ENCODE measurements around the gene GJB4. TPM values are rescaled to one million over a fixed set of nuclear protein-coding genes. Genes with fewer than 3 reads are reported as not detected.
"Not testable (repeated sequence)": the region's sequence is repeated elsewhere in the genome, so short reads cannot be mapped to it uniquely, and the experiment has no call there.

GJB4 gene
- total RNA-seq, 2 experiments from 2014 or later: not detected

- intact Hi-C loops (cut with micrococcal nuclease): loop anchor here (5.0 kb wide), 1 partner anchor 761 kb away; the partner anchor contains the start of genes KIAA0319L and NCDN
- CTCF ChIA-PET: interaction anchor here (1.9 kb wide), 1 partner anchor 57 kb away, joined by 6 read pairs; no protein-coding TSS in a partner anchor
- peaks cover 13% of the 10 kb centered on the region for H3K27me3 Mint-ChIP-seq (ENCODE audit: low read depth)
- peaks cover 5% of the 10 kb centered on the region for H3K36me3 Mint-ChIP-seq (ENCODE audit: low read depth)
- peaks cover 42% of the 10 kb centered on the region for H3K4me1 Mint-ChIP-seq (ENCODE audit: low read depth)
- H3K9me3 Mint-ChIP-seq: no peaks in the 10 kb centered on the region
- no peak overlapping the region for H3K27ac Mint-ChIP-seq
- no peak overlapping the region for H3K4me3 Mint-ChIP-seq
- no peak for DNase-seq
Measured at GRCh38 chr1:34795916-34796315, 36.4 kb downstream of the GJB4 start.

DNA sequence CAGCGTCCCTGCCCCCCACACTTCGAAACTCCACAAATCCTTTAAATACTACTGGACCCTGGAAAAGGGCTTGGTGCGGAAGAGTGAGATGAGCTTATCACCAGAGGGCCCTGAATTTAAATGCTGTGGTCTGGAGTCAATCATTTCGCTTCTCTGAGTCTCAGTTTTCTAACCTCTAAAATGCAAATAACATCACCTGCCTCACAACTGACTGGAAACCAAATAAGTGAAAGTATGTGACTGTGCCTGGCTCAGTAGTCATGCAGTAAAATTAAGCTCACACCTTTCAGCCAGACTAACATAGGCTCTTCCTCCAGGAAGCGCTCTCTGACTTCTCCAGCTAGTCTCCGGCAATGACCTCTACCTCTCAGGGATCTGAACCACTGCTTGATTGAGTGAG lies 37.5 kb downstream of the GJB4 start:
- CTCF ChIA-PET: interaction anchor here (0.8 to 1.9 kb wide), 3 partner anchors 9 to 57 kb away, joined by 3 to 6 read pairs (median 3); no protein-coding TSS in a partner anchor
- no peaks in the 10 kb centered on the region for H3K9me3 Mint-ChIP-seq
- H3K36me3 Mint-ChIP-seq (ENCODE audit: low read depth): peaks cover 5% of the 10 kb centered on the region
- peak overlapping the region; percentile 77 for H3K27ac Mint-ChIP-seq
- intact Hi-C loops (cut with micrococcal nuclease): loop anchor here (5.0 kb wide), 1 partner anchor 760 kb away; the partner anchor contains the start of genes KIAA0319L and NCDN
- H3K27me3 Mint-ChIP-seq (ENCODE audit: low read depth): peaks cover 6% of the 10 kb centered on the region
- H3K4me3 Mint-ChIP-seq: no peak overlapping the region
- DNase-seq: peak; percentile 36
- H3K4me1 Mint-ChIP-seq (ENCODE audit: low read depth): peaks cover 43% of the 10 kb centered on the region

DNA sequence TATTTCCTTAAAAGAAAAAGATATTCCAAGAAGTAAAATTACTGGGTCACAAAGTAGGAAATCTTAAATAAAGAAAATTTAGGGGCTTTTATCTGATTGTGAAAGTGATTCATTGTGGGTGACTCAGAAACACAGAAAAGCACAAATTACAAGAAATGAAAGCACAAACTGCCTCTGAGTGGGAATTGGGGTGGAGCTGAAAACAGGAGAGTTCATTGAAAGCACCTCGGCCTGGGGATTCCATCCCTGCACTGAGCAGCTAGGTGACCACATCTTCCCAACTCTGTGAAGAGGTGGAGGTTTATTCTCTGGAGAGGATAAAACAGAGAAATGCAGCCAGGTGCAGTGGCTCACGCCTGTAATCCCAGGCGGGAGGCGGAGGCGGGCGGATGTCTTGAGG lies 40.7 kb downstream of the GJB4 start:
- no peaks in the 10 kb centered on the region for H3K9me3 Mint-ChIP-seq
- H3K27me3 Mint-ChIP-seq (ENCODE audit: low read depth): no peaks in the 10 kb centered on the region
- no peak overlapping the region for H3K4me3 Mint-ChIP-seq
- CTCF ChIA-PET: no interaction called here
- intact Hi-C loops (cut with micrococcal nuclease): loop anchor here (1.0 to 2.0 kb wide), 2 partner anchors 52 to 231 kb away; partner anchors contain the start of gene ZMYM6
- H3K36me3 Mint-ChIP-seq (ENCODE audit: low read depth): peaks cover 3% of the 10 kb centered on the region
- DNase-seq: peak; percentile 69
- H3K27ac Mint-ChIP-seq: peak overlapping the region; percentile 71
- peaks cover 39% of the 10 kb centered on the region for H3K4me1 Mint-ChIP-seq (ENCODE audit: low read depth)

DNA sequence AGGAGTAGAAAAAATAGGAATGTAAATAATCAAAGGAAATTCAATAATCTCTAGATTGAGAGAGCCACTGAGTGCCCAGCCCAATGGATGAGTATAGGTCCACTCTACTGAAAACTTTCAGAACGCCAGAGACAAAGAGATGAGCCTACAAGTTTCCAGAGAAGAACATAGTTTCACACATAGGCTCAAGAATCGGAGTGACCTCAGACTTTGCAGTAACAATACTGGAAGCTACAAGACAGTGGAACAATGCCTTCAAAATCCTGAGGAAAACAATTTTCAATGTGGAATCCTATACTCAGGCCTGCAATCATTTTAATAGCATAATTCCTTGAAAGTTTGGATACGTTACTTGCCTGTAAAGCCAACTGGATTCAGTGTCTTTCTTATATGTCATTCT lies 44.2 kb downstream of the GJB4 start:
- no peak for DNase-seq
- H3K27me3 Mint-ChIP-seq (ENCODE audit: low read depth): no peaks in the 10 kb centered on the region
- peaks cover 2% of the 10 kb centered on the region for H3K36me3 Mint-ChIP-seq (ENCODE audit: low read depth)
- CTCF ChIA-PET: interaction anchor here (1.0 to 1.5 kb wide), 2 partner anchors 17 to 49 kb away, joined by 3 read pairs; no protein-coding TSS in a partner anchor
- no peaks in the 10 kb centered on the region for H3K9me3 Mint-ChIP-seq
- H3K4me3 Mint-ChIP-seq: no peak overlapping the region
- H3K4me1 Mint-ChIP-seq (ENCODE audit: low read depth): peaks cover 16% of the 10 kb centered on the region
- intact Hi-C loops (cut with micrococcal nuclease): no loop called here
- no peak overlapping the region for H3K27ac Mint-ChIP-seq

GRCh38 chr1:34806396-34806795 lies 46.9 kb downstream of the GJB4 start:
- Mint-ChIP-seq H3K4me1 (ENCODE audit: low read depth) (no peaks in the 10 kb centered on the region), H3K36me3 (ENCODE audit: low read depth) (peaks cover 3% of the 10 kb centered on the region), H3K4me3 (no peak overlapping the region), H3K27ac (no peak overlapping the region), H3K27me3 (ENCODE audit: low read depth) (no peaks in the 10 kb centered on the region), H3K9me3 (no peaks in the 10 kb centered on the region)
- intact Hi-C loops (cut with micrococcal nuclease): no loop called here
- CTCF ChIA-PET: no interaction called here
- no peak for DNase-seq

- Mint-ChIP-seq H3K4me3 (no peak overlapping the region), H3K9me3 (no peaks in the 10 kb centered on the region), H3K36me3 (ENCODE audit: low read depth) (peaks cover 3% of the 10 kb centered on the region), H3K27me3 (ENCODE audit: low read depth) (no peaks in the 10 kb centered on the region), H3K27ac (no peak overlapping the region), H3K4me1 (ENCODE audit: low read depth) (no peaks in the 10 kb centered on the region)
- DNase-seq: no peak
- CTCF ChIA-PET: no interaction called here
- intact Hi-C loops (cut with micrococcal nuclease): no loop called here
Measured at GRCh38 chr1:34808051-34808810, 48.7 kb downstream of the GJB4 start.

DNA sequence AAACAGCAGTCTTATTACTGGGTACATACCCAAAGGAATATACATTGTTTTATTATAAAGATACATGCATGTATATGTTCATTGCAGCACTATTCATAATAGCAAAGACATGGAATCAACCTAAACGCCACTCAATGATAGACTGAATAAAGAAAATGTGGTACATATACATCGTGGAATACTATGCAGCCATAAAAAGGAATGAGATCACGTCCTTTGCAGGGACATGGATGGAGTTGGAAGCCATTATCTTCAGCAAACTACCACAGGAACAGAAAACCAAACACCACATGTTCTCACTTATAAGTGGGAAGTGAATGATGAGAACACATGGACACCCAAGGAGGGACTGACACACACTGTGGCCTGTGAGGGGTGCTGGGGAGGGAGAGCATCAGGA lies 51.2 kb downstream of the GJB4 start:
- H3K4me1 Mint-ChIP-seq (ENCODE audit: low read depth); H3K9me3 Mint-ChIP-seq; intact Hi-C loops (cut with micrococcal nuclease); H3K27me3 Mint-ChIP-seq (ENCODE audit: low read depth); CTCF ChIA-PET; H3K4me3 Mint-ChIP-seq; DNase-seq; H3K27ac Mint-ChIP-seq; H3K36me3 Mint-ChIP-seq (ENCODE audit: low read depth): not testable (repeated sequence)

Other genes starting within 250 kb of the GJB4 start
- not detected for gene GJB5, start 4.7 kb upstream of the GJB4 start, total RNA-seq
- not detected for gene GJB3, start 21.5 kb downstream of the GJB4 start, total RNA-seq
- under 1 TPM; 0.24 to 0.69 TPM for gene GJA4, start 33.3 kb downstream of the GJB4 start, total RNA-seq
- gene SMIM12, start 100.0 kb downstream of the GJB4 start, total RNA-seq: 10 to 100 TPM; 37.6 to 38.6 TPM
- gene DLGAP3, start 169.9 kb downstream of the GJB4 start, total RNA-seq: under 1 TPM; 0.69 to 0.74 TPM
- 10 to 100 TPM; 18.2 to 19.9 TPM for gene TMEM35B, start 225.6 kb downstream of the GJB4 start, total RNA-seq

All from activated naive CD4-positive, alpha-beta T cell treated with anti-CD3 and anti-CD28 coated beads for 36 hours (primary cell).